ENCODE results near the gene AOC1. TPM values are rescaled to one million over a fixed set of nuclear protein-coding genes. Genes with fewer than 3 reads are reported as not detected.

The AOC1 gene
- total and polyA plus RNA-seq, 2 of the 4 experiments (the other 2 are of a cell fraction) = not detected

DNA sequence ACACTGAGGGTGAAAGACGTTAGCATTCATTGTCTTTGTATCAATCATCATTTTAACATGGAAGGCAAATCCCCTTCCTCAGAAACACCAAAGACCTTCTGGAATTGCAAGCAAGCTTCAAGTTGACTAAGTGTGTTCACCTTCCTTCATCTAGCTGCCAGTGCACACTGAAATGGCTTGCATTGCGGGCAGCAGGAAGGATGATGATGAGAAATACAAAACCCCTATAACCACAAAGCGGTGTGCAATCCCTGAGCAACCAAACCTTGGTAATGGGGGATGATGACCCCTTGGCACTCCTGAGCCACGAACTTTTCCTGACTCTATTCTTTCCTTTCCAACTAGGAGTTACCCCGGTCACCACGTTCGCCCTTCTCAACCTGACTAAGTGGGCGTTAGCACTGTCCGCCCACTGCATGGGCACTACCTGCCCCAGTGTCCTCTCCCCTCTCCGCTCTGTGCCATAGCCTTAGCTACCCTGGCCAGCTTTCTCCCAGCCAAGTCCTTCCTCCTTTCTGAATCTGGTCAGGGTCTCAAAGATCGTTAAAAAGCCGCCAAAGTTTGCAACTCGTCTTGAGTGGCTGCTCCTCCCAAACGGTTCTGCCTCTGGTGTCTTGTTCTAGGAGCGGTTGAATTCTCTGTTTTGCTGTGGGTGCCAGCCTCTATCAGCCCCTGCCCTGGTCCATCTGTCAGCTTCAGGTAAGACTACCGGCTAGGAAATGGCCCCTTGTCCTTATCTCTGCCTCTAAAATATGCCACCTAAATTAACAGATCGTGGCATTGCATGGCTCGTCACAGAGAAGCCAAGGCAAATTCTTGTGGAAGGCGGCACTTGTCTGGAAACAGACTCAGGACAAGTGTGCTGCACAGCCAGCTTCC lies 586 bp upstream of the AOC1 start:
- Histone ChIP-seq H3K36me3 (ENCODE audit: control insufficient read depth, insufficient read depth, low read length) (no peaks in the 10 kb centered on the region), H2AK9ac (replicated peaks; ENCODE audit: low read depth, low read length, poor library complexity) (no peak overlapping the region), H3K14ac (replicated peaks; ENCODE audit: low read depth, low read length) (no peak overlapping the region), H3K79me1 (ENCODE audit: low read depth in 1 of 2, low read length in 2 of 2) (no peaks in the 10 kb centered on the region), H3K4me3 (ENCODE audit: insufficient read depth, low read depth, low read length) (no peak overlapping the region), H2AK5ac (ENCODE audit: low read depth, low read length) (no peak overlapping the region), H4K91ac (ENCODE audit: insufficient read depth, low read depth, low read length) (no peak overlapping the region), H4K8ac (ENCODE audit: low read depth in 2 of 2, low read length in 2 of 2) (no peak overlapping the region), H3K4me1 (ENCODE audit: control insufficient read depth, insufficient read depth, low read length) (no peaks in the 10 kb centered on the region), H3K9me3 (ENCODE audit: control insufficient read depth, insufficient read depth, low read length) (no peaks in the 10 kb centered on the region; the same call in 1 of the 2 replicates), H3K4ac (ENCODE audit: low read depth, low read length) (no peak overlapping the region), H3K18ac (ENCODE audit: low read depth, low read length) (no peak overlapping the region), H3K9me1 (ENCODE audit: insufficient read depth, low read length) (no peaks in the 10 kb centered on the region), H3K23ac (ENCODE audit: low read depth, low read length) (no peak overlapping the region), H3K56ac (ENCODE audit: extremely low read depth, insufficient read depth, low read length) (no peak overlapping the region), H2BK15ac (ENCODE audit: low read depth, low read length) (no peak overlapping the region), H2BK120ac (ENCODE audit: low read depth, low read length) (no peak overlapping the region), H3K4me2 (ENCODE audit: low read depth, low read length) (no peak overlapping the region), H2BK5ac (ENCODE audit: low read depth, low read length, poor library complexity, severe bottlenecking) (no peak overlapping the region), H3K27me3 (ENCODE audit: control insufficient read depth, insufficient read depth, low read length) (peaks cover 9% of the 10 kb centered on the region; the same call in 1 of the 2 replicates), H4K20me1 (ENCODE audit: insufficient read depth, low read length) (no peaks in the 10 kb centered on the region), H3K27ac (ENCODE audit: insufficient read depth, low read length) (no peak overlapping the region), H2BK20ac (ENCODE audit: low read depth, low read length) (no peak overlapping the region), H2AFZ (replicated peaks; ENCODE audit: low read length, poor library complexity) (no peak overlapping the region), H4K5ac (ENCODE audit: low read depth, low read length) (no peak overlapping the region), H3K9ac (ENCODE audit: low read depth, low read length) (no peak overlapping the region)
- ATAC-seq (ENCODE audit: low read depth) (no peak), DNase-seq (no peak)
- WGBS, 2 experiments (ENCODE audit: extremely low coverage in 2 of 2, insufficient read length in 1 of 2) = 68% methylated on average over 11 of the region's 19 CpGs; no CpG with 5 or more reads in 1 of the 2 experiments
- intact Hi-C loops (cut with micrococcal nuclease) (no loop called here), in situ Hi-C loops (cut with MboI; ENCODE audit: low sequenced_read_pairs) (no loop called here), dilution Hi-C loops (cut with HindIII; ENCODE audit: low sequenced_read_pairs, unreplicated experiment) (no loop called here)
- BruUV-seq (replicated peaks) = no TSS peak
- ChIA-PET POLR2A (ENCODE audit: unreplicated experiment) (no interaction called here), CTCF (no interaction called here)
- TF ChIP-seq NFE2L2 (IDR thresholded peaks at IDR 0.05; ENCODE audit: low read depth, low read length) (no peak), RCOR1 (IDR thresholded peaks at IDR 0.05; ENCODE audit: insufficient replicate concordance, low read length) (no peak), POLR2A (IDR thresholded peaks at IDR 0.05; ENCODE audit: low read depth, low read length) (no peak), CHD1 (IDR thresholded peaks at IDR 0.05; ENCODE audit: low read depth, low read length) (no peak), FOS (IDR thresholded peaks at IDR 0.05; ENCODE audit: low read depth, low read length) (no peak), CEBPB (IDR thresholded peaks at IDR 0.05; ENCODE audit: low read depth, low read length) (no peak), RFX5 (IDR thresholded peaks at IDR 0.05; ENCODE audit: low read depth, low read length) (no peak), MXI1 (IDR thresholded peaks at IDR 0.05; ENCODE audit: borderline replicate concordance, low read depth, low read length) (no peak), RAD21 (IDR thresholded peaks at IDR 0.05; ENCODE audit: low read length) (no peak), BHLHE40 (IDR thresholded peaks at IDR 0.05; ENCODE audit: low read depth, low read length) (no peak), MAFK (IDR thresholded peaks at IDR 0.05; ENCODE audit: low read depth, low read length) (no peak)
- TF ChIP-seq, protein P1, sequence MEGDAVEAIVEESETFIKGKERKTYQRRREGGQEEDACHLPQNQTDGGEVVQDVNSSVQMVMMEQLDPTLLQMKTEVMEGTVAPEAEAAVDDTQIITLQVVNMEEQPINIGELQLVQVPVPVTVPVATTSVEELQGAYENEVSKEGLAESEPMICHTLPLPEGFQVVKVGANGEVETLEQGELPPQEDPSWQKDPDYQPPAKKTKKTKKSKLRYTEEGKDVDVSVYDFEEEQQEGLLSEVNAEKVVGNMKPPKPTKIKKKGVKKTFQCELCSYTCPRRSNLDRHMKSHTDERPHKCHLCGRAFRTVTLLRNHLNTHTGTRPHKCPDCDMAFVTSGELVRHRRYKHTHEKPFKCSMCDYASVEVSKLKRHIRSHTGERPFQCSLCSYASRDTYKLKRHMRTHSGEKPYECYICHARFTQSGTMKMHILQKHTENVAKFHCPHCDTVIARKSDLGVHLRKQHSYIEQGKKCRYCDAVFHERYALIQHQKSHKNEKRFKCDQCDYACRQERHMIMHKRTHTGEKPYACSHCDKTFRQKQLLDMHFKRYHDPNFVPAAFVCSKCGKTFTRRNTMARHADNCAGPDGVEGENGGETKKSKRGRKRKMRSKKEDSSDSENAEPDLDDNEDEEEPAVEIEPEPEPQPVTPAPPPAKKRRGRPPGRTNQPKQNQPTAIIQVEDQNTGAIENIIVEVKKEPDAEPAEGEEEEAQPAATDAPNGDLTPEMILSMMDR (conservative IDR thresholded peaks at IDR 0.05; ENCODE audit: low read depth, low read length) = no peak
